ENCODE results near the gene CDH10. TPM values are rescaled to one million over a fixed set of nuclear protein-coding genes. Genes with fewer than 3 reads are reported as not detected.

Gene CDH10
- total RNA-seq, 1 donor from 2014 or later: not detected

- H3K27me3 ChIP-seq (ENCODE audit: low read depth): no peaks in the 10 kb centered on the region
- no peak overlapping the region for H3K27ac ChIP-seq (replicated peaks)
- no peak overlapping the region for H3K4me3 ChIP-seq
- H3K9me3 ChIP-seq (replicated peaks): peaks cover 8% of the 10 kb centered on the region
- H3K36me3 ChIP-seq: no peaks in the 10 kb centered on the region
- intact Hi-C loops (cut with micrococcal nuclease): no loop called here
- H3K4me1 ChIP-seq: no peaks in the 10 kb centered on the region
- no peak for TF ChIP-seq CTCF (IDR thresholded peaks at IDR 0.05; ENCODE audit: borderline replicate concordance)
- DNase-seq: no peak
Measured at GRCh38 chr5:24480952-24481351, 163.8 kb downstream of the CDH10 start.

- intact Hi-C loops (cut with micrococcal nuclease): no loop called here
- Histone ChIP-seq H3K36me3 (no peaks in the 10 kb centered on the region), H3K4me1 (no peaks in the 10 kb centered on the region), H3K9me3 (replicated peaks) (peaks cover 21% of the 10 kb centered on the region), H3K4me3 (no peak overlapping the region), H3K27ac (replicated peaks) (no peak overlapping the region), H3K27me3 (ENCODE audit: low read depth) (no peaks in the 10 kb centered on the region)
- TF ChIP-seq CTCF (IDR thresholded peaks at IDR 0.05; ENCODE audit: borderline replicate concordance): no peak
- no peak for DNase-seq
Measured at GRCh38 chr5:24477958-24478357, 166.8 kb downstream of the CDH10 start.

- Histone ChIP-seq H3K4me3 (no peak overlapping the region), H3K36me3 (no peaks in the 10 kb centered on the region), H3K4me1 (no peaks in the 10 kb centered on the region), H3K27me3 (ENCODE audit: low read depth) (no peaks in the 10 kb centered on the region), H3K27ac (replicated peaks) (no peak overlapping the region), H3K9me3 (replicated peaks) (peaks cover 21% of the 10 kb centered on the region)
- no peak for TF ChIP-seq CTCF (IDR thresholded peaks at IDR 0.05; ENCODE audit: borderline replicate concordance)
- DNase-seq: no peak
- intact Hi-C loops (cut with micrococcal nuclease): no loop called here
Measured at GRCh38 chr5:24475101-24475500, 169.7 kb downstream of the CDH10 start.

- no peak for TF ChIP-seq CTCF (IDR thresholded peaks at IDR 0.05; ENCODE audit: borderline replicate concordance)
- DNase-seq: no peak
Measured at GRCh38 chr5:24474685-24475084, 170.1 kb downstream of the CDH10 start.

GRCh38 chr5:24472518-24472917 is 172.3 kb downstream of the CDH10 start:
- H3K27me3 ChIP-seq (ENCODE audit: low read depth): no peaks in the 10 kb centered on the region
- no peak for DNase-seq
- peaks cover 21% of the 10 kb centered on the region for H3K9me3 ChIP-seq (replicated peaks)
- H3K27ac ChIP-seq (replicated peaks): no peak overlapping the region
- TF ChIP-seq CTCF (IDR thresholded peaks at IDR 0.05; ENCODE audit: borderline replicate concordance): no peak
- no peaks in the 10 kb centered on the region for H3K36me3 ChIP-seq
- intact Hi-C loops (cut with micrococcal nuclease): no loop called here
- no peak overlapping the region for H3K4me3 ChIP-seq
- no peaks in the 10 kb centered on the region for H3K4me1 ChIP-seq

More at GRCh38 chr5:24474685-24475084, 170.1 kb downstream of the CDH10 start:
- Histone ChIP-seq H3K27ac (replicated peaks) (no peak overlapping the region), H3K27me3 (ENCODE audit: low read depth) (no peaks in the 10 kb centered on the region), H3K9me3 (replicated peaks) (peaks cover 21% of the 10 kb centered on the region), H3K36me3 (no peaks in the 10 kb centered on the region), H3K4me1 (no peaks in the 10 kb centered on the region), H3K4me3 (no peak overlapping the region)
- intact Hi-C loops (cut with micrococcal nuclease): no loop called here

GRCh38 chr5:24444414-24444813 is 200.4 kb downstream of the CDH10 start:
- no peak for DNase-seq
- intact Hi-C loops (cut with micrococcal nuclease): no loop called here
- no peak overlapping the region for H3K27ac ChIP-seq (replicated peaks)
- no peaks in the 10 kb centered on the region for H3K27me3 ChIP-seq (ENCODE audit: low read depth)
- no peak overlapping the region for H3K4me3 ChIP-seq
- no peaks in the 10 kb centered on the region for H3K36me3 ChIP-seq
- no peaks in the 10 kb centered on the region for H3K4me1 ChIP-seq
- no peaks in the 10 kb centered on the region for H3K9me3 ChIP-seq (replicated peaks)
- TF ChIP-seq CTCF (IDR thresholded peaks at IDR 0.05; ENCODE audit: borderline replicate concordance): no peak

All from left ventricle myocardium inferior (tissue), 1 donor.